Epithelial cell of proximal tubule (primary cell): Measurements from ENCODE around the gene CHIC2. TPM values are rescaled to one million over a fixed set of nuclear protein-coding genes. Genes with fewer than 3 reads are reported as not detected.
A peak's percentile ranks its signal among the peaks of the same experiment; 100 is the strongest.
"Not testable (repeated sequence)": the region's sequence is repeated elsewhere in the genome, so short reads cannot be mapped to it uniquely, and the experiment has no call there.

Source experiments
- DNase-seq: peaks from one replicate; pipeline ENCODE4 v3.0.0-alpha.2; 2011; ENCODE audit warnings: low read depth
- H3K4me3 ChIP-seq: 2 replicates; pipeline ENCODE4 v1.5.1; 2011; ENCODE audit warnings: low read depth, mild to moderate bottlenecking, low read length
- CTCF ChIP-seq: conservative IDR thresholded peaks from 2 replicates; pipeline ENCODE4 v1.5.1; 2012; ENCODE audit warnings: low read depth, mild to moderate bottlenecking, low read length
- total RNA-seq: library from RNA; depleted of rRNA; stranded (reverse); fragments of >200 nt; gene quantifications from 2 replicates; pipeline ENCODE4 v1.2.3, GENCODE V29; 2015

CHIC2 gene
- total RNA-seq: 19.2 and 23.5 TPM in 2 replicates

GRCh38 chr4:54064317-54065111, at the start of gene CHIC2:
Gene CHIC2 (minus strand): TSS chr4:54064605. CDS start chr4:54064300, 305 bp downstream.
- H3K4me3 ChIP-seq: peak within 1 kb of the TSS; percentile 78
- DNase-seq: no peak
- TF ChIP-seq CTCF: no peak

- H3K4me3 ChIP-seq, DNase-seq: not testable (repeated sequence)
These were observed 48.8 kb upstream of the CHIC2 start for GRCh38 chr4:54113206-54113605.

GRCh38 chr4:54110019-54110416, 45.6 kb upstream of the CHIC2 start:
- no peak for DNase-seq
- TF ChIP-seq CTCF: no peak
- no peak overlapping the region for H3K4me3 ChIP-seq

GRCh38 chr4:54109241-54110018, 45.0 kb upstream of the CHIC2 start:
- DNase-seq: no peak
- H3K4me3 ChIP-seq: peak overlapping the region; percentile 12
- no peak for TF ChIP-seq CTCF

- TF ChIP-seq CTCF: peak; percentile 5
- no peak for DNase-seq
- no peak overlapping the region for H3K4me3 ChIP-seq
These were observed 43.7 kb upstream of the CHIC2 start for GRCh38 chr4:54107951-54108748.

GRCh38 chr4:54104907-54105306, 40.5 kb upstream of the CHIC2 start:
- no peak for TF ChIP-seq CTCF

GRCh38 chr4:54103190-54103574, 38.8 kb upstream of the CHIC2 start:
- DNase-seq: no peak
- no peak for TF ChIP-seq CTCF
- peak overlapping the region; percentile 26 for H3K4me3 ChIP-seq

More at GRCh38 chr4:54104907-54105306, 40.5 kb upstream of the CHIC2 start:
- DNase-seq: no peak
- H3K4me3 ChIP-seq: no peak overlapping the region
